Measurements from ENCODE around the gene NCAM1. TPM values are rescaled to one million over a fixed set of nuclear protein-coding genes. Genes with fewer than 3 reads are reported as not detected.

The NCAM1 gene
- total RNA-seq, 1 donor from 2014 or later: 33.6 TPM

DNA sequence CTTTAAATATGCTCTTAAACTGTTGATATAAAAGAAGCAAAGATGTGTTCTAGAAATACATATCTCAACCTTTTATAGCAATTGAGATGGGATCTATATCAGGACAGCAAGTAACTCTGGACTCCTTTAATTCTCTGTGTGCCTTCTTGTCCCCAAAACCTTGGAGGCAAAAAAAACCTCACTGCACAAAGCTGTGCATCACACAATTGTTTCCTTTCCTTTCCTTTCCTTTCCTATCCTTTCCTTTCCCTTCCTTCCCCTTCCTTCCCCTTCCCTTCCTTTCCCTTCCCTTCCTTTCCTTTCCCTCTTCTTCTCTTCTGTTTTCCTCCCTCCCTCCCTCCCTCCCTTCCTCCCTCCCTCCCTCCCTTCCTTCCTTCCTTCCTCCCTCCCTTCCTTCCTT is 343.7 kb downstream of the NCAM1 start:
- Histone ChIP-seq H3K27ac (no peak overlapping the region), H3K4me3 (no peak overlapping the region), H3K27me3 (no peaks in the 10 kb centered on the region), H3K36me3 (no peaks in the 10 kb centered on the region), H3K9me3 (no peaks in the 10 kb centered on the region), H3K4me1 (no peaks in the 10 kb centered on the region)
- TF ChIP-seq, protein P1, sequence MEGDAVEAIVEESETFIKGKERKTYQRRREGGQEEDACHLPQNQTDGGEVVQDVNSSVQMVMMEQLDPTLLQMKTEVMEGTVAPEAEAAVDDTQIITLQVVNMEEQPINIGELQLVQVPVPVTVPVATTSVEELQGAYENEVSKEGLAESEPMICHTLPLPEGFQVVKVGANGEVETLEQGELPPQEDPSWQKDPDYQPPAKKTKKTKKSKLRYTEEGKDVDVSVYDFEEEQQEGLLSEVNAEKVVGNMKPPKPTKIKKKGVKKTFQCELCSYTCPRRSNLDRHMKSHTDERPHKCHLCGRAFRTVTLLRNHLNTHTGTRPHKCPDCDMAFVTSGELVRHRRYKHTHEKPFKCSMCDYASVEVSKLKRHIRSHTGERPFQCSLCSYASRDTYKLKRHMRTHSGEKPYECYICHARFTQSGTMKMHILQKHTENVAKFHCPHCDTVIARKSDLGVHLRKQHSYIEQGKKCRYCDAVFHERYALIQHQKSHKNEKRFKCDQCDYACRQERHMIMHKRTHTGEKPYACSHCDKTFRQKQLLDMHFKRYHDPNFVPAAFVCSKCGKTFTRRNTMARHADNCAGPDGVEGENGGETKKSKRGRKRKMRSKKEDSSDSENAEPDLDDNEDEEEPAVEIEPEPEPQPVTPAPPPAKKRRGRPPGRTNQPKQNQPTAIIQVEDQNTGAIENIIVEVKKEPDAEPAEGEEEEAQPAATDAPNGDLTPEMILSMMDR (IDR thresholded peaks at IDR 0.05): no peak
- TF ChIP-seq POLR2AphosphoS5 (IDR thresholded peaks at IDR 0.05; ENCODE audit: insufficient read depth in 1 of 2, low read depth in 1 of 2) (no peak), POLR2A (IDR thresholded peaks at IDR 0.05) (no peak)
- no peak for DNase-seq (ENCODE audit: extremely low spot score in 2 of 2)
- intact Hi-C loops (cut with DNase I): no loop called here

DNA sequence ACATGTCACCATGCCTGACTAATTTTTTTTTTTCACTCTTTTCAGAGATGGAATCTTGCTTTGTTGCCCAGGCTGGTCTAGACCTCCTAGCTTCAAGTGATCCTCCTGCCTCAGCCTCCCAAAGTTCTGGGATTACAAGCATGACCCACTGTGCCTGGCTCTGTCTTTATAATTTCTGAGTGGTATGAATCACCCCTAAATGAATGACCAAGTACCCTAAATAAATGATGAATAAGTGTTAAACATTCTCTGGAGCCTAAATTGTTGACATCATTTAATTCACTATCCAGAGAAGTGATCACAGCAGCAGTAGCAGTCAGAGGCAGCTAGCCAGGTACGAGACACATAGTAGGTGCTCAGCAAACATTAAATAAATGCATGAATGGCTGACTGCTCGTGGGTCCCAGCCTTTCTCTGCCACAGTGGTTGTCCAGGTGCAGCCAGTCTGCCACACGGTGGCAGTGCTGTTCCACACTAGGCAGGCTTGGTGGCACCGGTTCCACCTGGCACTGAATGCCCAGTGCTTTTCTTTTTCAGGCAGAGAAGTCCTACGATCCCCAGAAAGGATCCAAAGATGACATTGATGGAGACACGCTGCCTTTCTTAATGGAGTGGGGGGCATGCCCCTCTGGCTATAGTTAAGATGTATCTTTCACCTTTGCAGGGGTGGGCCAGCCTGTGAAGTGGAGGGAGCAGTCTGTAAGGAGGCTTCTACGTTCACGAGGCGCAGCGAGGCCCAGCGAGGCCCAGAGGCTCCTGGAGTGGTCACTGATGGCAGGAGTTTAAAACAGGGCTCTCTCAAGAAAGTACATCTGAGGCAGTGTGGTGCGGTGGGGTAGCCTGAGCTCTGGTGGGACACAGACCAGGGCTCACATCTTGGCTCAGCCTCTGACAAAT is 344.5 kb downstream of the NCAM1 start:
- no peaks in the 10 kb centered on the region for H3K4me1 ChIP-seq
- no peaks in the 10 kb centered on the region for H3K27me3 ChIP-seq
- H3K4me3 ChIP-seq: no peak overlapping the region
- intact Hi-C loops (cut with DNase I): no loop called here
- no peak for DNase-seq (ENCODE audit: extremely low spot score in 2 of 2)
- H3K9me3 ChIP-seq: no peaks in the 10 kb centered on the region
- no peak overlapping the region for H3K27ac ChIP-seq
- TF ChIP-seq, protein P1 (IDR thresholded peaks at IDR 0.05): peak; percentile 76 to 95 (median 87)
- no peak for TF ChIP-seq POLR2AphosphoS5 (IDR thresholded peaks at IDR 0.05; ENCODE audit: insufficient read depth in 1 of 2, low read depth in 1 of 2)
- no peaks in the 10 kb centered on the region for H3K36me3 ChIP-seq

DNA sequence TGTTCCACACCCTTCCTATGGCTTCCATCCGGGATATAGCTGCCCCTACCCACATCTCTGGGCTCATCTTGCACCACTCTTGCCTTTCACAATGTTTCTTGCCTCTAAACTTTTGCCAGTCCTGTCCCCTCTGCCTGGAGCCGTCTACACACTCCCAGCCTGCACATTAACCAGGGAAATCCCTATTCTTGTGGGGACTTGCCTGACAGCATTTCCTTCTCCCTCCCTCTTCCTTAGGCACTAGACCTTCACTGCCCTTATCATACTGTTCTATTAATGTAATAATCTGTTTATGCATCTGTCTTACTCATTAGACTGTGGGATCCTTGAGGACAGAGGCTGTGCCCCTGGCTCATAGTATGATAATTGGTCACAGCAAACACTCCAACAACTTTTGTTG is 347.4 kb downstream of the NCAM1 start:
- no peak overlapping the region for H3K4me3 ChIP-seq
- DNase-seq (ENCODE audit: extremely low spot score in 2 of 2): no peak
- no peaks in the 10 kb centered on the region for H3K27me3 ChIP-seq
- H3K27ac ChIP-seq: no peak overlapping the region
- intact Hi-C loops (cut with DNase I): loop anchor here (2.0 kb wide), 1 partner anchor 224 kb away; no protein-coding TSS in a partner anchor
- H3K4me1 ChIP-seq: peaks cover 1% of the 10 kb centered on the region
- no peak for TF ChIP-seq POLR2A (IDR thresholded peaks at IDR 0.05)
- no peak for TF ChIP-seq POLR2AphosphoS5 (IDR thresholded peaks at IDR 0.05; ENCODE audit: insufficient read depth in 1 of 2, low read depth in 1 of 2)
- TF ChIP-seq, protein P1 (IDR thresholded peaks at IDR 0.05): no peak
- H3K9me3 ChIP-seq: no peaks in the 10 kb centered on the region
- H3K36me3 ChIP-seq: no peaks in the 10 kb centered on the region

DNA sequence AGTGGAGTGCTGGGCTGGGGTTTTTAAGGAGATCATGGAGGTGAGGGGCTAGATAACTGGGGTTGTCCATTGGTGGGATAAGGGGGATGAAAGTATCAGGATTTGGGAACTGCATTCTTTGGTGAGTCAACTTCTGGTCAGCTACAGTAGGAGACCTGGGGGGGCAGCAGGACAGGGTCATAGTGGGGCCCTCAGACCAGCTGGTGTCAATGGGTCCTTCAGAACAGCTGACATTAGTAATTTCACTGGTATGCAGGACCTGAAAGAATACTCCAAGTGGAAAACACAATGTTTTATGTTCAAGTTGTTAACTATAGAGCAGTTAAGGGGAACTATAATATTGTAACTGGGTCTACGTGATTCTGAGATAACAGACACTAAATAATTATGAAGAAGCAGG is 350.3 kb downstream of the NCAM1 start:
- H3K4me1 ChIP-seq: peaks cover 25% of the 10 kb centered on the region
- intact Hi-C loops (cut with DNase I): no loop called here
- no peaks in the 10 kb centered on the region for H3K9me3 ChIP-seq
- H3K27ac ChIP-seq: no peak overlapping the region
- H3K36me3 ChIP-seq: no peaks in the 10 kb centered on the region
- H3K27me3 ChIP-seq: no peaks in the 10 kb centered on the region
- no peak for TF ChIP-seq POLR2A (IDR thresholded peaks at IDR 0.05)
- TF ChIP-seq POLR2AphosphoS5 (IDR thresholded peaks at IDR 0.05; ENCODE audit: insufficient read depth in 1 of 2, low read depth in 1 of 2): no peak
- TF ChIP-seq, protein P1 (IDR thresholded peaks at IDR 0.05): no peak
- H3K4me3 ChIP-seq: no peak overlapping the region
- no peak for DNase-seq (ENCODE audit: extremely low spot score in 2 of 2)

DNA sequence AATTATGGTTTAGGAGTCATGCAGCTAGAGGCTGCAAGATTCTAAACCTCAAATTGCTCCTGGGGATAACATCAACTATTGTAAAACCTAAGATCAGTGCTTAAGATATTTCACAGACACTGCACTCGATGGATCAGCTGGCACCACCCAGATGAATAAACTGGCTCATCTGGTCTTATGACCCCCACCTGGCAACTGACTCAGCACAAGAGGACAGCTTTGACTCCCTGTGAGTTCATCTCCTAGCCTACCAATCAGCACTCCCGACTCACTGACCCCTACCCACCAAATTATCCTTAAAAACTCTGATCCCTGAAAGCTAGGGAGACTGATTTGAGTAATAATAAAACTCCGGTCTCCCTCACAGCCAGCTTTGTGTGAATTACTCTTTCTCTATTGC is 352.4 kb downstream of the NCAM1 start:
- Histone ChIP-seq H3K27me3 (no peaks in the 10 kb centered on the region), H3K36me3 (no peaks in the 10 kb centered on the region), H3K4me3 (no peak overlapping the region), H3K9me3 (no peaks in the 10 kb centered on the region), H3K27ac (peak overlapping the region; percentile 85), H3K4me1 (peaks cover 33% of the 10 kb centered on the region)
- intact Hi-C loops (cut with DNase I): no loop called here
- no peak for DNase-seq (ENCODE audit: extremely low spot score in 2 of 2)
- TF ChIP-seq, protein P1 (IDR thresholded peaks at IDR 0.05): no peak
- TF ChIP-seq POLR2A (IDR thresholded peaks at IDR 0.05) (no peak), POLR2AphosphoS5 (IDR thresholded peaks at IDR 0.05; ENCODE audit: insufficient read depth in 1 of 2, low read depth in 1 of 2) (no peak)

All from vagina (tissue), 2 donors.